ENCODE measurements around the gene ITGB4.
A peak's percentile ranks its signal among the peaks of the same experiment; 100 is the strongest.

Gene ITGB4

DNA sequence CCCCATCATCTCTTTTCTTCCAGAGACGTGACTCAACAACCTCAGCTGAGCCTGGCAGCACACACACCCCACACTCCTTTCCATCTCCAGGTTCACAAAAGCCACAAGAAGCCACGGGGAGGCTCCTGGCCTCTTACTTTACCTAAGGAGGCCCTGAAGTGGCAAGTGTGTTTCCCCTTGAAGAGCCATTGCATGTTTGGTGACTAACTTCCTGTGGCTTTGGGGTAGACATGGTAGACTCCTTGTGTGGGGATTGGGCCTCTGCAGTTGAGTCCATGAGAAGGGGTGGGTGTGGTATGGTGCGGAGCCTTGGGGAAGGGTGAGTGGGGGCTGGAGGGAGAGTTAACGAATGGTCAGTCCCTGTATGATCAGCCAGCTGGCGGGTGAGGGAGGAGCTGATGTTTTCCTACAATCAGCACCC, 29.9 kb upstream of the ITGB4 start:
- no peak for TF ChIP-seq EZH2 (IDR thresholded peaks at IDR 0.05; ENCODE audit: borderline replicate concordance, low read depth, low read length, severe bottlenecking)
- TF ChIP-seq, protein P1, sequence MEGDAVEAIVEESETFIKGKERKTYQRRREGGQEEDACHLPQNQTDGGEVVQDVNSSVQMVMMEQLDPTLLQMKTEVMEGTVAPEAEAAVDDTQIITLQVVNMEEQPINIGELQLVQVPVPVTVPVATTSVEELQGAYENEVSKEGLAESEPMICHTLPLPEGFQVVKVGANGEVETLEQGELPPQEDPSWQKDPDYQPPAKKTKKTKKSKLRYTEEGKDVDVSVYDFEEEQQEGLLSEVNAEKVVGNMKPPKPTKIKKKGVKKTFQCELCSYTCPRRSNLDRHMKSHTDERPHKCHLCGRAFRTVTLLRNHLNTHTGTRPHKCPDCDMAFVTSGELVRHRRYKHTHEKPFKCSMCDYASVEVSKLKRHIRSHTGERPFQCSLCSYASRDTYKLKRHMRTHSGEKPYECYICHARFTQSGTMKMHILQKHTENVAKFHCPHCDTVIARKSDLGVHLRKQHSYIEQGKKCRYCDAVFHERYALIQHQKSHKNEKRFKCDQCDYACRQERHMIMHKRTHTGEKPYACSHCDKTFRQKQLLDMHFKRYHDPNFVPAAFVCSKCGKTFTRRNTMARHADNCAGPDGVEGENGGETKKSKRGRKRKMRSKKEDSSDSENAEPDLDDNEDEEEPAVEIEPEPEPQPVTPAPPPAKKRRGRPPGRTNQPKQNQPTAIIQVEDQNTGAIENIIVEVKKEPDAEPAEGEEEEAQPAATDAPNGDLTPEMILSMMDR (IDR thresholded peaks at IDR 0.05; ENCODE audit: borderline replicate concordance, extremely low read depth, low read length, poor library complexity, severe bottlenecking): no peak
- Histone ChIP-seq H3K9ac (ENCODE audit: low read depth, low read length) (no peak overlapping the region), H3K27me3 (ENCODE audit: insufficient read depth, low read length, poor library complexity) (no peaks in the 10 kb centered on the region), H4K20me1 (ENCODE audit: insufficient read depth, low read length) (peaks cover 58% of the 10 kb centered on the region), H3K9me3 (ENCODE audit: insufficient read depth, low read length, severe bottlenecking) (no peaks in the 10 kb centered on the region), H3K79me2 (ENCODE audit: insufficient read depth, low read length) (peaks cover 70% of the 10 kb centered on the region), H3K4me1 (ENCODE audit: insufficient read depth, low read length) (no peaks in the 10 kb centered on the region), H3K4me2 (ENCODE audit: insufficient read depth, low read length) (no peak overlapping the region), H3K4me3 (ENCODE audit: low read depth in 1 of 2, low read length in 2 of 2) (no peak overlapping the region), H2AFZ (ENCODE audit: low read depth, low read length) (no peak overlapping the region), H3K36me3 (ENCODE audit: insufficient read depth, low read length) (peaks cover 73% of the 10 kb centered on the region), H3K27ac (ENCODE audit: low read length) (no peak overlapping the region)
- peak; percentile 48; the same call in 2 of the 3 replicates for ATAC-seq (ENCODE audit: insufficient read depth, low read depth)
- DNase-seq: peak; percentile 29

- Histone ChIP-seq H4K20me1 (ENCODE audit: insufficient read depth, low read length) (peaks cover 55% of the 10 kb centered on the region; the same call in 1 of the 2 replicates), H3K27ac (ENCODE audit: low read length) (no peak overlapping the region), H3K79me2 (ENCODE audit: insufficient read depth, low read length) (peaks cover 63% of the 10 kb centered on the region), H2AFZ (ENCODE audit: low read depth, low read length) (no peak overlapping the region), H3K36me3 (ENCODE audit: insufficient read depth, low read length) (peaks cover 70% of the 10 kb centered on the region), H3K9me3 (ENCODE audit: insufficient read depth, low read length, severe bottlenecking) (no peaks in the 10 kb centered on the region), H3K4me3 (ENCODE audit: low read depth in 1 of 2, low read length in 2 of 2) (no peak overlapping the region), H3K4me1 (ENCODE audit: insufficient read depth, low read length) (no peaks in the 10 kb centered on the region), H3K27me3 (ENCODE audit: insufficient read depth, low read length, poor library complexity) (no peaks in the 10 kb centered on the region), H3K4me2 (ENCODE audit: insufficient read depth, low read length) (no peak overlapping the region), H3K9ac (ENCODE audit: low read depth, low read length) (no peak overlapping the region)
- DNase-seq (no peak), ATAC-seq (ENCODE audit: insufficient read depth, low read depth) (no peak)
- TF ChIP-seq EZH2 (IDR thresholded peaks at IDR 0.05; ENCODE audit: borderline replicate concordance, low read depth, low read length, severe bottlenecking): no peak
- TF ChIP-seq, protein P1 (IDR thresholded peaks at IDR 0.05; ENCODE audit: borderline replicate concordance, extremely low read depth, low read length, poor library complexity, severe bottlenecking): no peak
These were observed 29.2 kb upstream of the ITGB4 start for GRCh38 chr17:75691801-75692626.

DNA sequence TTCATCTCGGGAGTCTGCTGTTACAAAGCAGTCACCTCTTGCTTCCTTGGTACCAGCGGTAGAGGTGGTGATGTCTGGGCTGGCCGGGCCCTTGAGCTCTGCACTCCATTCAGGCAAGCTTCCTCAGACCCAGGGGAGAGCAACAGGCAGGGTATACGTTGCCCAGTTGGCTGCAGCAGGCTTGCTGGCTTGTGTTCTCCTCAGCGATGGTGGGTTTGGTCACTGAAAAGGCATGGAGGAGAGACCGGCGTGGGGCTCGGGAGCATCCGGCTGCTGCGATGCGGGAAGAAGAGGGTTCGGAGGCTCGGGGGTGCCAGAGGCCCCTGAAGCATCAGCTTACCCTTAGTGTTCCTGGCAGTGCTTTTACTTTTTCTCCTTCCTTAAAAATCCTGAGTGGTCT, 28.3 kb upstream of the ITGB4 start:
- no peak overlapping the region for H3K27ac ChIP-seq (ENCODE audit: low read length)
- peaks cover 73% of the 10 kb centered on the region for H3K36me3 ChIP-seq (ENCODE audit: insufficient read depth, low read length)
- ATAC-seq (ENCODE audit: insufficient read depth, low read depth): no peak
- H3K9ac ChIP-seq (ENCODE audit: low read depth, low read length): no peak overlapping the region
- TF ChIP-seq EZH2 (IDR thresholded peaks at IDR 0.05; ENCODE audit: borderline replicate concordance, low read depth, low read length, severe bottlenecking): no peak
- TF ChIP-seq, protein P1 (IDR thresholded peaks at IDR 0.05; ENCODE audit: borderline replicate concordance, extremely low read depth, low read length, poor library complexity, severe bottlenecking): no peak
- H3K27me3 ChIP-seq (ENCODE audit: insufficient read depth, low read length, poor library complexity): no peaks in the 10 kb centered on the region
- no peak overlapping the region for H3K4me3 ChIP-seq (ENCODE audit: low read depth in 1 of 2, low read length in 2 of 2)
- no peak overlapping the region for H2AFZ ChIP-seq (ENCODE audit: low read depth, low read length)
- DNase-seq: no peak
- H3K79me2 ChIP-seq (ENCODE audit: insufficient read depth, low read length): peaks cover 55% of the 10 kb centered on the region
- H3K9me3 ChIP-seq (ENCODE audit: insufficient read depth, low read length, severe bottlenecking): no peaks in the 10 kb centered on the region
- peaks cover 53% of the 10 kb centered on the region; the same call in 1 of the 2 replicates for H4K20me1 ChIP-seq (ENCODE audit: insufficient read depth, low read length)
- H3K4me2 ChIP-seq (ENCODE audit: insufficient read depth, low read length): no peak overlapping the region
- no peaks in the 10 kb centered on the region for H3K4me1 ChIP-seq (ENCODE audit: insufficient read depth, low read length)
